ENCODE results near the gene SOX13. TPM values are rescaled to one million over a fixed set of nuclear protein-coding genes. Genes with fewer than 3 reads are reported as not detected.

SOX13 gene
- polyA plus RNA-seq, 1 donor from 2014 or later: 0.33 TPM

DNA sequence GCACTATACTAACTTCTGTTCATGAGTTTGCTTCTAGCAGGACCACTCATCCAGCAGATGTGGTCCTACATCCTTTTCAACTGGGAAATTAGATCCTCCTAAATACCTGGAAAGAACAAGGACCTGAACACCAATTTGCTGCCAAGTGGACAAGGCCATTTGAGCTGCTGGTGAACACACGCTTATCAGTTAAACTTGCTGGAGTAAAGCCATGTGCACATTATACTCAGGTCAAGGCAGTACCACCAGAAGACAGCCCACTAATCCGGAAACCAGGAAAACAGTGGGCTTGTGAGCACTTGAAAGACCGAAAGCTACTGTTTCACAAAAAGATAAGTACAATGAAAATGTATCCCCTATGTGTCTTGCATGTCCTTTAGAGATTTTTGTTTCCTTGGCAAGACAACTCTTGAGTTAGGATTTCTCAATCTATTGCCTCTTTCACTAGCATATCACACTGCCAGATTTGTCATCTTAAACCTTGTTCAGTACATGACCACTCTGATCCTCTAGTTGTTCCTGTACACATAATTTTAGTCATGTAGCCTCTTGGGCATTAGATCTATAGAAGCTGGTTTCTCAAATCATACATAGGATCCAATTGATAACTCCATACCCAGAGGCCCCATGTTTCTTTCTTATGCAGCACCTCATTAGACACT is 97.7 kb downstream of the SOX13 start:
- no peaks in the 10 kb centered on the region for H3K36me3 Mint-ChIP-seq

DNA sequence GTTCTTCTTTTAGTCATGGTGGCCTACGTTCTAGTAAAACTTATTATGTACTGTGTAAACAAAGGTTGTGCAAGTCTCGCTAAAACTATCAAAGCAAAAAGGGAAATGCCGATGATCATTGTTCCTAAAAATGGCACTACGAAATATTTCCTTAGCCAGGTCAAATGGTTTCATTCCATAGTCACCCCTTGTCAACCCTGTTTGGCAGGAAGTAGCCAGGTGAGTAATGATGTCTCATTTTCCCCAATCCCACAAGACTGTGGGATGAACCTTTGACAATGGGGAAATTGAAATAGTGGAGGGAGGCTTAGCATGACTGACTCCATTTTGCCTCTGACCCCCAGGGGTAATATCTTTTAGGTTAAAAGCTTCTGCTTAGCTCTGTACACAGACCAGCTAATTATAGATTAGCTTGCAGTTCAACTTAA is 98.8 kb downstream of the SOX13 start:
- Mint-ChIP-seq H3K36me3 (no peaks in the 10 kb centered on the region), H3K27me3 (peaks cover 8% of the 10 kb centered on the region), H3K4me3 (no peak overlapping the region), H3K4me1 (no peaks in the 10 kb centered on the region), H3K9me3 (peaks cover 7 to 33% (median 10%) of the 10 kb centered on the region in 3 donors), H3K27ac (no peak overlapping the region)

More for the DNA sequence above, 97.7 kb downstream of the SOX13 start:
- no peak overlapping the region for H3K4me3 Mint-ChIP-seq
- H3K27ac Mint-ChIP-seq: no peak overlapping the region
- peaks cover 7 to 33% (median 11%) of the 10 kb centered on the region in 3 donors for H3K9me3 Mint-ChIP-seq
- H3K4me1 Mint-ChIP-seq: no peaks in the 10 kb centered on the region
- peaks cover 11% of the 10 kb centered on the region for H3K27me3 Mint-ChIP-seq

- Mint-ChIP-seq H3K36me3 (no peaks in the 10 kb centered on the region), H3K4me3 (no peak overlapping the region), H3K9me3 (peaks cover 7 to 33% (median 10%) of the 10 kb centered on the region in 3 donors), H3K27ac (no peak overlapping the region), H3K27me3 (peaks cover 5% of the 10 kb centered on the region), H3K4me1 (no peaks in the 10 kb centered on the region)
Measured at GRCh38 chr1:204172404-204173029, 99.6 kb downstream of the SOX13 start.

- H3K27ac Mint-ChIP-seq: no peak overlapping the region
- H3K4me3 Mint-ChIP-seq: no peak overlapping the region
- H3K9me3 Mint-ChIP-seq: peaks cover 7 to 20% (median 10%) of the 10 kb centered on the region in 3 donors
- no peaks in the 10 kb centered on the region for H3K36me3 Mint-ChIP-seq
- peaks cover 12% of the 10 kb centered on the region for H3K27me3 Mint-ChIP-seq
- H3K4me1 Mint-ChIP-seq: no peaks in the 10 kb centered on the region
Measured at GRCh38 chr1:204174958-204175357, 102.0 kb downstream of the SOX13 start.

DNA sequence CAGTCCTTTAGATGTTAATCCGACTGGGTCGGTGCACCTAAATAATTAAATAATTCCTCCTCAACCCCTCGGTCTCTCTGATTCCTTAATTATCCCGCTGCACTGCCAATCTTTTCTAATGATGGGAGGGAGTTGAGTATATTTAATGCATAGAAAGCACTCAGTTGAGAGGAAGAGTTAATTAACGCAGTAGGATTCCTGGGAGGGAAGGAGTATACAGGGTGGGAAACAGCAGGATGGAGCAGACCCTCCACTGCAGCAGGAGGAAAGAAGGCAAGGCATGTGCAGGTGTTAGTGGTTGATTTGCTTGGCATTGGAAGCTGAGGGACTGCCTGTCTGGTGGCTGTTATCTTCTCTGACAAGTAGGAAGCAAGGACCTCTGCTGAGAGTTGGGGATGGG is 103.1 kb downstream of the SOX13 start:
- Mint-ChIP-seq H3K4me1 (no peaks in the 10 kb centered on the region), H3K4me3 (no peak overlapping the region), H3K9me3 (peaks cover 3 to 15% (median 4%) of the 10 kb centered on the region in 3 donors), H3K36me3 (no peaks in the 10 kb centered on the region), H3K27ac (no peak overlapping the region), H3K27me3 (peaks cover 12% of the 10 kb centered on the region)

- H3K4me1 Mint-ChIP-seq: no peaks in the 10 kb centered on the region
- no peak overlapping the region for H3K4me3 Mint-ChIP-seq
- no peaks in the 10 kb centered on the region for H3K36me3 Mint-ChIP-seq
- peaks cover 12% of the 10 kb centered on the region for H3K27me3 Mint-ChIP-seq
- H3K27ac Mint-ChIP-seq: no peak overlapping the region
- H3K9me3 Mint-ChIP-seq: peaks cover 0 to 6% (median 1%) of the 10 kb centered on the region in 3 donors
Measured at GRCh38 chr1:204177133-204177532, 104.2 kb downstream of the SOX13 start.

Other genes starting within 250 kb of the SOX13 start
- 196 TPM for gene SNRPE, start 211.5 kb upstream of the SOX13 start, polyA plus RNA-seq
- 1.5 TPM for gene ETNK2, start 78.9 kb downstream of the SOX13 start, polyA plus RNA-seq
- gene REN, start 93.2 kb downstream of the SOX13 start, polyA plus RNA-seq: not detected
- gene KISS1, start 123.4 kb downstream of the SOX13 start, polyA plus RNA-seq: not detected
- gene GOLT1A, start 140.9 kb downstream of the SOX13 start, polyA plus RNA-seq: not detected

All from IgD-negative memory B cell (primary cell).